ENCODE measurements around the gene BRI3. TPM values are rescaled to one million over a fixed set of nuclear protein-coding genes. Genes with fewer than 3 reads are reported as not detected.
A peak's percentile ranks its signal among the peaks of the same experiment; 100 is the strongest.

Gene BRI3, protein sequence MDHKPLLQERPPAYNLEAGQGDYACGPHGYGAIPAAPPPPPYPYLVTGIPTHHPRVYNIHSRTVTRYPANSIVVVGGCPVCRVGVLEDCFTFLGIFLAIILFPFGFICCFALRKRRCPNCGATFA
- total RNA-seq, result 100 to 1,000 TPM in 7 of 9 donors, 10 to 100 TPM in 2; 50.2 to 379 (median 151) TPM
- 100 to 1,000 TPM; 165 to 204 (median 200) TPM for polyA plus RNA-seq
- long read RNA-seq, donor 1, transcript BRI3-201 (3 exons, 780 nt), result major isoform, 122 of 148 reads
- long read RNA-seq, donor 1, partial matches to known transcripts, result 25 of 148 reads
- long read RNA-seq, donor 1, other reads (novel, unspliced or antisense), result 0 of 148 reads
- long read RNA-seq, donor 2, transcript BRI3-201 (3 exons, 780 nt), result major isoform, 61 of 72 reads
- long read RNA-seq, donor 2, partial matches to known transcripts, result 10 of 72 reads
- long read RNA-seq, donor 2, other reads (novel, unspliced or antisense), result 0 of 72 reads
- long read RNA-seq, donor 3, transcript BRI3-201 (3 exons, 780 nt), result major isoform, 128 of 157 reads
- long read RNA-seq, donor 3, partial matches to known transcripts, result 20 of 157 reads
- long read RNA-seq, donor 3, other reads (novel, unspliced or antisense), result 5 of 157 reads
- long read RNA-seq, donor 4, transcript BRI3-201 (3 exons, 780 nt), result major isoform, 8 of 15 reads
- long read RNA-seq, donor 4, partial matches to known transcripts, result 5 of 15 reads
- long read RNA-seq, donor 4, other reads (novel, unspliced or antisense), result 2 of 15 reads
- long read RNA-seq, donor 5, transcript BRI3-201 (3 exons, 780 nt), result major isoform, 24 of 34 reads
- long read RNA-seq, donor 5, partial matches to known transcripts, result 7 of 34 reads
- long read RNA-seq, donor 5, other reads (novel, unspliced or antisense), result 1 of 34 reads
- long read RNA-seq, donor 6, partial matches to known transcripts, result 2 of 8 reads
- long read RNA-seq, donor 6, other reads (novel, unspliced or antisense), result 4 of 8 reads
- long read RNA-seq, donor 7, transcript BRI3-201 (3 exons, 780 nt), result major isoform, 77 of 78 reads
- long read RNA-seq, donor 7, partial matches to known transcripts, result 0 of 78 reads
- long read RNA-seq, donor 7, other reads (novel, unspliced or antisense), result 0 of 78 reads
- long read RNA-seq, donor 8, transcript BRI3-201 (3 exons, 780 nt), result major isoform, 124 of 163 reads
- long read RNA-seq, donor 8, partial matches to known transcripts, result 29 of 163 reads
- long read RNA-seq, donor 8, other reads (novel, unspliced or antisense), result 9 of 163 reads
- long read RNA-seq, donor 9, transcript BRI3-201 (3 exons, 780 nt), result major isoform, 72 of 112 reads
- long read RNA-seq, donor 9, partial matches to known transcripts, result 25 of 112 reads
- long read RNA-seq, donor 9, other reads (novel, unspliced or antisense), result 14 of 112 reads
- long read RNA-seq, donor 10, transcript BRI3-201 (3 exons, 780 nt), result major isoform, 44 of 95 reads
- long read RNA-seq, donor 10, partial matches to known transcripts, result 44 of 95 reads
- long read RNA-seq, donor 10, other reads (novel, unspliced or antisense), result 6 of 95 reads

DNA sequence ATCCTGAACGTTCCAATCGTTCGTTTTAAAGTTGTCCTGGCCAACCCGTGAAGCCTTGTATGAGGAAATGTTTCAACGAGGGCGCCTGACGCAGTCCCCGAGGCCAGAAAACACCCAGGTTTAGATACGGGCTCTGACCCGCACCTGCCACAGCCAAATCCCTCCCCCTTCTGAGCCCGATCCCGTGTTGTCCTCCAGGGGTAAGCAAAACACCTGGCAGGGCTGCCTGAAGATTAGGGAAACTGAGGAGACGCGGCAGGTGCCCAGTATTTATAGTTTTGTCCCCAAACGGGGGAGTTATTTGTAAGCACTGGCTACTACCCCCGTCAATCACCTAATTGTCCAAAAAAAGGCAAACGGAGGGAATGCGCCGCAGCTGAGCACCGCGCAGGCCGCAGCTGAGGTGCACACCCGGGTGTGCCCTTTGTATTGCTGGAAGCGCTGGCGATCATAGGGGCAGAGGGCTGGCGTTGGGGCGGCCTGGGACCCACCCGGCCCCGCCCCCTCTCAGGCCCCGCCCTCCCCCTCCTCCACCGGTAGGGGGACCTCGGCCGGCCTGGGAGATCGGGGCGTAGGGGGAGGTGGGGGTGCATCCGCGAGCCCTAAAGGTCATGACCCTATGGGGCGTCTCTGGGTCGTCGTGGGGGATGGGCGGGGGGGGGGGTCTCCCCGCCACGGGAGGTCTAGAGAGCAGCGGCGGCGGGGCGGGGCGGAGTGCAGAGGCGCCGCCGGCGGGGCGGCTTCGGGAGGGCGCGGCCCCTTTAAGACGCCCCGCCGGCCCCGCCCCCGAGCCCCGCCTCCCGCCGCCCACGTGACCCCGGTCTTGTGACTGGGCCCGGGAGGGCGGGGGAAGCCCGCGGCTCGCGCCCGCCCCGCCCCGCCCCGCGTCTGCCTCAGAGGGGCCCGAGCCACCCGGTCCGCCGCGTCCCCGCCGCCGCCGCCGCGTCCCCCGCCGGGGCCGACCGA lies at the start of gene BRI3:
Gene BRI3 (plus strand): TSS at position 896 of the 966 bp plus-strand sequence. CDS start 110 bp downstream, outside the sequence.
- peak; percentile 92 to 96 for TF ChIP-seq POLR2A (IDR thresholded peaks at IDR 0.05)
- TF ChIP-seq, protein P1, sequence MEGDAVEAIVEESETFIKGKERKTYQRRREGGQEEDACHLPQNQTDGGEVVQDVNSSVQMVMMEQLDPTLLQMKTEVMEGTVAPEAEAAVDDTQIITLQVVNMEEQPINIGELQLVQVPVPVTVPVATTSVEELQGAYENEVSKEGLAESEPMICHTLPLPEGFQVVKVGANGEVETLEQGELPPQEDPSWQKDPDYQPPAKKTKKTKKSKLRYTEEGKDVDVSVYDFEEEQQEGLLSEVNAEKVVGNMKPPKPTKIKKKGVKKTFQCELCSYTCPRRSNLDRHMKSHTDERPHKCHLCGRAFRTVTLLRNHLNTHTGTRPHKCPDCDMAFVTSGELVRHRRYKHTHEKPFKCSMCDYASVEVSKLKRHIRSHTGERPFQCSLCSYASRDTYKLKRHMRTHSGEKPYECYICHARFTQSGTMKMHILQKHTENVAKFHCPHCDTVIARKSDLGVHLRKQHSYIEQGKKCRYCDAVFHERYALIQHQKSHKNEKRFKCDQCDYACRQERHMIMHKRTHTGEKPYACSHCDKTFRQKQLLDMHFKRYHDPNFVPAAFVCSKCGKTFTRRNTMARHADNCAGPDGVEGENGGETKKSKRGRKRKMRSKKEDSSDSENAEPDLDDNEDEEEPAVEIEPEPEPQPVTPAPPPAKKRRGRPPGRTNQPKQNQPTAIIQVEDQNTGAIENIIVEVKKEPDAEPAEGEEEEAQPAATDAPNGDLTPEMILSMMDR (IDR thresholded peaks at IDR 0.05), result peak in 2 of 6 experiments; percentile 21 to 40
- peak within 1 kb of the TSS; percentile 1 to 91 (median 69) for H3K4me3 ChIP-seq
- peak; percentile 89 to 97 (median 94) for DNase-seq
- H3K27ac ChIP-seq, result peak within 1 kb of the TSS; percentile 80 to 98 (median 91)
- WGBS, 4 donors, result 1 to 2% (median 1%) methylated on average over 16 to 84 of the region's 92 CpGs
- intact Hi-C loops (cut with DNase I), result no loop called here
- H3K36me3 ChIP-seq (replicated peaks in 1 of 2), result no peaks in the 10 kb centered on the region
- no peaks in the 10 kb centered on the region for H3K27me3 ChIP-seq
- H3K9me3 ChIP-seq (replicated peaks in 1 of 3), result no peaks in the 10 kb centered on the region
- H3K4me1 ChIP-seq (replicated peaks in 1 of 2), result peaks cover 38 to 41% of the 10 kb centered on the region in 2 donors

DNA sequence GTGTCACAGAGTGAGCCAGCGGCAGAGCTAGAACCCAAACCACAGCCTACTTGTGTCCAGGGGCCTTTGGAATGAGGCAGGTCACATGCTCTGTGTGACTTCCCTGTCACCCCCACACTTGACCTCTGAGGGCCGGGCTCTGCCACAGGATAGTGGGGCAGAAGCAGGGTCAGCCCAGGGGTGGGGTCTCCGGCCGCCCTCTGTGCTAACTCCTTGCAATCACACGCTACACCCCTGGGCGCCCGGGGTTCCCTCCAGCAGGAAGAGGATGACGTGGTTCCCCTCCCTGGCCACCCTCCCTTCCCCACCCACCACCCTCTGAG lies 49.3 kb upstream of the BRI3 start:
- WGBS, 4 donors, result 94 to 99% (median 95%) methylated on average over 7 to 8 of the region's 8 CpGs; no CpG with 5 or more reads in 1 of the 4 donors
- H3K27me3 ChIP-seq, result no peaks in the 10 kb centered on the region

DNA sequence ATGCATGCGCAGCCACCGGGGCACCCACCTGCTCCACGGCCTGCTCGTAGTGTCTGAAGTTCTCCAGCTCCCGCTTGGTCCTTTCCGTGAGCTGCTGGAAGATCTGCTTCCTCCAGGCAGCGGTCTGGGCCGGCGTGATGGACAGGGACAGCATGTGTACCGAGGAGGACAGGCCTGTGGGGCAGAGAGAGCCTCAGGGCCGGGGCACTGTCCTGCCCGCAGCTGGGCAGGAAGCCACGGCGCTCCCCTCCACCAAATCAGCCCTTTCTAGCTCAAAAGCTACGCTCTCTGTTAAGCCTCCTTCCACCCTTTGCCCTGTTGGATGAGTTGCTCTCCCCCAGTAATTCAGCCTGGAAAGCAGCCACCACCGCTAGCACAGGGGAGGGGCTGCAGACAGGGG lies 48.7 kb upstream of the BRI3 start:
- Histone ChIP-seq H3K27ac (no peak overlapping the region), H3K36me3 (replicated peaks in 1 of 2) (peaks cover 0 to 4% of the 10 kb centered on the region in 2 donors), H3K4me3 (no peak overlapping the region), H3K9me3 (replicated peaks in 1 of 3) (no peaks in the 10 kb centered on the region), H3K4me1 (replicated peaks in 1 of 2) (peaks cover 0 to 3% of the 10 kb centered on the region in 2 donors), H3K27me3 (no peaks in the 10 kb centered on the region)
- no peak for DNase-seq
- intact Hi-C loops (cut with DNase I), result no loop called here
- TF ChIP-seq, protein P1 (IDR thresholded peaks at IDR 0.05), result no peak
- TF ChIP-seq POLR2A (IDR thresholded peaks at IDR 0.05), result no peak
- 89 to 95% (median 93%) methylated on average over 16 of the region's 16 CpGs for WGBS, 4 donors

More for the DNA sequence above, 49.3 kb upstream of the BRI3 start:
- peaks cover 0 to 3% of the 10 kb centered on the region in 2 donors for H3K4me1 ChIP-seq (replicated peaks in 1 of 2)
- H3K36me3 ChIP-seq (replicated peaks in 1 of 2), result no peaks in the 10 kb centered on the region
- H3K4me3 ChIP-seq, result no peak overlapping the region
- no peaks in the 10 kb centered on the region for H3K9me3 ChIP-seq (replicated peaks in 1 of 3)
- no peak for DNase-seq
- TF ChIP-seq, protein P1 (IDR thresholded peaks at IDR 0.05), result no peak
- TF ChIP-seq POLR2A (IDR thresholded peaks at IDR 0.05), result no peak
- intact Hi-C loops (cut with DNase I), result no loop called here
- H3K27ac ChIP-seq, result no peak overlapping the region
